Suprapubic skin (tissue), 4 donors: ENCODE data around the gene PASD1. TPM values are rescaled to one million over a fixed set of nuclear protein-coding genes. Genes with fewer than 3 reads are reported as not detected.
A peak's percentile ranks its signal among the peaks of the same experiment; 100 is the strongest.

Experiments used
- DNase-seq, 2 donors: peaks; one replicate each; pipeline ENCODE4 v3.0.0-alpha.2; 2019; ENCODE audit warnings: low spot score in 2 of 2
- H3K27ac ChIP-seq: fragments of 200-600 bp; sonication (generic); one replicate; pipeline ENCODE4 v1.5.1; 2019
- H3K27me3 ChIP-seq: fragments of 200-600 bp; sonication (generic); one replicate; pipeline ENCODE4 v1.5.1; 2019
- H3K36me3 ChIP-seq: fragments of 200-600 bp; sonication (generic); one replicate; pipeline ENCODE4 v1.5.1; 2019
- H3K4me1 ChIP-seq: fragments of 200-600 bp; sonication (generic); one replicate; pipeline ENCODE4 v1.5.1; 2019
- H3K4me3 ChIP-seq: fragments of 200-600 bp; sonication (generic); one replicate; pipeline ENCODE4 v1.5.1; 2019; ENCODE audit warnings: mild to moderate bottlenecking
- H3K9me3 ChIP-seq: fragments of 200-600 bp; sonication (generic); one replicate; pipeline ENCODE4 v1.5.1; 2019
- EP300 ChIP-seq: sonication (generic); formaldehyde crosslinking; IDR thresholded peaks from one replicate; pipeline ENCODE4 v1.6.1; 2017; ENCODE audit warnings: antibody characterized with exemption
- POLR2A ChIP-seq, 2 donors: fragments of 450-650 bp; IDR thresholded peaks; one replicate each; pipeline ENCODE4 v1.6.1; 2017; ENCODE audit warnings: antibody characterized with exemption in 2 of 2, mild to moderate bottlenecking in 2 of 2, moderate library complexity in 2 of 2
- POLR2AphosphoS5 ChIP-seq, 3 donors: sonication (generic); formaldehyde crosslinking; IDR thresholded peaks; one replicate each; pipeline ENCODE4 v1.6.1; 2017; ENCODE audit warnings: antibody characterized with exemption in 3 of 3
- WGBS: methylation state at CpG from one replicate; pipeline ENCODE4 v1.1.5; 2018; 5-methylcytosine and 5-hydroxymethylcytosine counted together
- total RNA-seq, 4 donors: library from RNA; depleted of rRNA; stranded (reverse); fragments of >200 nt; gene quantifications; one replicate each; pipeline ENCODE4 v1.1.0, GENCODE V29; 2016
- TF ChIP-seq, protein P1 (sequence below), 2 donors: fragments of 200-600 bp in 1 of 2; fragments of 450-650 bp in 1 of 2; sonication (generic) in 1 of 2; IDR thresholded peaks; one replicate each; pipeline ENCODE4 v1.5.1; 2016 to 2019; ENCODE audit warnings: antibody characterized with exemption in 2 of 2, mild to moderate bottlenecking in 1 of 2, moderate library complexity in 1 of 2

PASD1 gene
- total RNA-seq, 4 donors from 2014 or later = not detected

DNA sequence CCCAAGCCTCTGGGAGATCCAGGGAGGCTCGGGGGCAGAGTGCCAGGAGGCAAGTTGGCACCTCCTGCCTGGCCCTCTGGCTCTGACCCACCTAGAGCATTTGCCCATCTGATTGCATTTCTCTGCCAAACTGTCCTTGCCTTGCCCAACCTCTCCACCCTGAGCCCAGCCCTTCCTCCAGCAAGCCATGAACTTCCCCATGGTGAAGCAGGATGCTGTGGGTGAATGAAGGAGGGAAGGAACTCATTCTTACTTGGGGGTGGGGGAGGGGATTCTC is 161.8 kb downstream of the PASD1 start:
- TF ChIP-seq, protein P1, sequence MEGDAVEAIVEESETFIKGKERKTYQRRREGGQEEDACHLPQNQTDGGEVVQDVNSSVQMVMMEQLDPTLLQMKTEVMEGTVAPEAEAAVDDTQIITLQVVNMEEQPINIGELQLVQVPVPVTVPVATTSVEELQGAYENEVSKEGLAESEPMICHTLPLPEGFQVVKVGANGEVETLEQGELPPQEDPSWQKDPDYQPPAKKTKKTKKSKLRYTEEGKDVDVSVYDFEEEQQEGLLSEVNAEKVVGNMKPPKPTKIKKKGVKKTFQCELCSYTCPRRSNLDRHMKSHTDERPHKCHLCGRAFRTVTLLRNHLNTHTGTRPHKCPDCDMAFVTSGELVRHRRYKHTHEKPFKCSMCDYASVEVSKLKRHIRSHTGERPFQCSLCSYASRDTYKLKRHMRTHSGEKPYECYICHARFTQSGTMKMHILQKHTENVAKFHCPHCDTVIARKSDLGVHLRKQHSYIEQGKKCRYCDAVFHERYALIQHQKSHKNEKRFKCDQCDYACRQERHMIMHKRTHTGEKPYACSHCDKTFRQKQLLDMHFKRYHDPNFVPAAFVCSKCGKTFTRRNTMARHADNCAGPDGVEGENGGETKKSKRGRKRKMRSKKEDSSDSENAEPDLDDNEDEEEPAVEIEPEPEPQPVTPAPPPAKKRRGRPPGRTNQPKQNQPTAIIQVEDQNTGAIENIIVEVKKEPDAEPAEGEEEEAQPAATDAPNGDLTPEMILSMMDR (IDR thresholded peaks at IDR 0.05) = no peak
- no peak for TF ChIP-seq POLR2AphosphoS5 (IDR thresholded peaks at IDR 0.05)
- no peak for TF ChIP-seq EP300
- TF ChIP-seq POLR2A (IDR thresholded peaks at IDR 0.05) = no peak
- H3K4me1 ChIP-seq = no peaks in the 10 kb centered on the region
- 11% methylated on average over 1 of the region's 1 CpG for WGBS

More for the DNA sequence above, 161.8 kb downstream of the PASD1 start:
- H3K9me3 ChIP-seq = no peaks in the 10 kb centered on the region
- no peaks in the 10 kb centered on the region for H3K36me3 ChIP-seq
- H3K27ac ChIP-seq = no peak overlapping the region
- DNase-seq = peak in 1 of 2 donors; percentile 50
- no peak overlapping the region for H3K4me3 ChIP-seq
- H3K27me3 ChIP-seq = no peaks in the 10 kb centered on the region

Other genes starting within 250 kb of the PASD1 start
- gene VMA21, start 166.5 kb upstream of the PASD1 start, total RNA-seq = 10 to 100 TPM; 23.6 to 33.8 (median 30.3) TPM
- gene PRRG3, start 131.8 kb downstream of the PASD1 start, total RNA-seq = 1 to 10 TPM in 2 of 4 donors, under 1 TPM in 2; 0.36 to 1.1 (median 1.0) TPM
- gene FATE1, start 152.4 kb downstream of the PASD1 start, total RNA-seq = not detected
- gene CNGA2, start 171.1 kb downstream of the PASD1 start, total RNA-seq = not detected